GM12873 (cell line): ENCODE measurements around the gene VNN1.

Source experiments
- CTCF ChIP-seq: IDR thresholded peaks from 2 replicates; pipeline ENCODE4 v1.5.1; 2012; ENCODE audit warnings: low read depth, mild to moderate bottlenecking, moderate library complexity, low read length, control low read depth; ENCODE audit not compliant: insufficient read depth; ENCODE audit errors: missing control alignments

The VNN1 gene

GRCh38 chr6:132750455-132751248, 36.8 kb upstream of the VNN1 start:
- no peak for TF ChIP-seq CTCF

- TF ChIP-seq CTCF, result no peak
These were observed 35.3 kb upstream of the VNN1 start for GRCh38 chr6:132749111-132749510.

GRCh38 chr6:132748446-132748845, 34.6 kb upstream of the VNN1 start:
- TF ChIP-seq CTCF, result no peak

GRCh38 chr6:132746048-132746447, 32.2 kb upstream of the VNN1 start:
- TF ChIP-seq CTCF, result no peak

GRCh38 chr6:132742495-132742894, 28.6 kb upstream of the VNN1 start:
- no peak for TF ChIP-seq CTCF

- TF ChIP-seq CTCF, result no peak
These were observed 27.4 kb upstream of the VNN1 start for GRCh38 chr6:132741281-132741680.

- no peak for TF ChIP-seq CTCF
These were observed 22.4 kb upstream of the VNN1 start for GRCh38 chr6:132736239-132736638.
